ENCODE measurements around the gene SLC37A3.

SLC37A3 gene

DNA sequence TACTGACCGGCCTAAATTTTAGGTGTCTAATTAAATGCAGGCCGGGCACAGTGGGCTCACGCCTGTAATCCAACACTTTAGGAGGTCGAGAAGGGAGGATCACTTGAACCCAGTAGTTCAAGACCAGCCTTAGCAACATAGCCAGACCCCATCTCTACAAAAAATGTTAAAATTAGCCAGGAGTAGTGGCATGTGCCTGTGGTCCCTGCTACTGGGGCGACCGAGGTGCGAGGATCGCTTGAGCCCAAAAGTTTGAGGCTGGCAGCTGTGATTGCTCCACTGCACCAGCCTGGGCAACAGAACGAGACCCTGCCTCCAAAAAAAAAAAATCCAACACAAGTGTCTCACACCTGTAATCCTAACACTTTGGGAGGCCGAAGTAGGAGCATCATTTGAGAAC, 491 bp upstream of the SLC37A3 start:
- no peak for DNase-seq

DNA sequence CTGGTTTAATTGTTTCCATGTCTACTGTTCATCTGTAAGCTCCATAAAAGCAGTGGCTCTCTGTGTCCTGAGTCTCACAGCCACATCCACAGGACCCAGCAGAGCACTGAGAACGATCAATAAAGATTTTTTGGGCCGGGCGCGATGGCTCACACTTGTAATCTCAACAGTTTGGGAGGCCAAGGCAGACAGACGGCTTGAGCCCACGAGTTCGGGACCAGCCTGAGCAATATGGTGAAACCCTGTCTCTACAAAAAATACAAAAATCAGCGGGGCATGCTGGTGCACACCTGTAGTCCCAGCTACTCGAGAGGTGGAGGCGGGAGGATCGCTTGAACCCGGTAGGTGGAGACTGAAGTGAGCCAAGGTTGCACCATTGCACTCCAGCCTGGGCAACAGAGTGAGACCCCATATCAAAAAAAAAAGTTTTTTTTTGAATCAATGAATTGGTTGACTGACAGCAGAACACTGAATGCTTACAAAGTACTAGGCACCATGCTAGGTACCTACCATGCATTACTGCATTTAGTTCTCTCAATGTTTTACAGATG, 4.5 kb downstream of the SLC37A3 start:
- no peak for DNase-seq

DNA sequence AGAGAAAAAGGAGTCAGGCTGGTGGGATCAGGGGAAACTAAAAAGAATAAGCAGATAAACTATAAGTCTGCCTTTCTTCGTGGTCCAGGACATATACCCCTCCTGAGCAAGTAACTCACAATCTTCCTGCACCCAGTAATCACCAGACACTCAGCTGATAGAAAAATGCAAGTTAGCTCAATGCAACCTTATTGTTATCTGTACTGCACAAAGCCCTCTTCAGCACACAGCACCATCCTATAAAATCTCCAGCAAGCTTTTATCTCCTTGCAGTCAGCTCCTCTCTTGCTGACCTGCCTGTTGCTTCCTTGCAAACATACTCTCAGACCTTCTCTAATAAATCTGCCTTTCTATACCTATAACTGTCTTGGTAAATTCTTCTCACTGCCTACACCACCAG, 6.7 kb downstream of the SLC37A3 start:
- DNase-seq: no peak

DNA sequence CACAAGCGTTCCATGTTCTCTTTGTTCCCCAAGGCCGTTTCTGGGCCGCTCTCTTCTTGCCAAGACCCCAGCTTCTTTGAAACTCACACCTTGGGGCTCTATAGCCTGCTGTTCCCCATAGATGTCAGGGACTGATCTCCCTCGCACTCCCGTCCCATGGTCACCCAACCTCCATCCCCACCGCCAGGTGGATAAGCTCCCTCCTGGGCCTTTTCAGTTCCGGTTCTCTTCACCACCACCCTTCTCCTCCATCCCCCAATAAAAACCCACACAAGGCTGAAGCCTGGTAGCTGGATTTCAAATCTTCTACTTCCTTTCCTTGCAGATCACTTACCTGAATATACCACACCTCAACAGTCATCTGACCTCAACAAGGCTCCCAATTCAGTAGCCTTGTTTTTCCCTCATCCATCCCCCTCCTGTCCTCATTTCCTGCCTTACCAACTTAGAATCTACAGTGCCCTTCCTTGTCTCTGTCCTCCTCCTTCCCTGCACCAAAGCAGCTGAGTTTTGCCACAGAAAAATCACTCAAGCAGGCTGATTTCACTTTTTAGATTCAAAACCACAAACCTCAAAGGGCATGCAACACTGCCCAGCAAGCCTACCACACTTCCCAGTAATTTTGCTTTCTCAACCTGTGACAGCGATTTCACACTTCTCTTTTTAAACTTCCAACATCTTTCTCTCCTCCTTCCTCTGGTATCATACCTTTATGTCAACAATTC, 7.7 kb downstream of the SLC37A3 start:
- no peak for DNase-seq

DNA sequence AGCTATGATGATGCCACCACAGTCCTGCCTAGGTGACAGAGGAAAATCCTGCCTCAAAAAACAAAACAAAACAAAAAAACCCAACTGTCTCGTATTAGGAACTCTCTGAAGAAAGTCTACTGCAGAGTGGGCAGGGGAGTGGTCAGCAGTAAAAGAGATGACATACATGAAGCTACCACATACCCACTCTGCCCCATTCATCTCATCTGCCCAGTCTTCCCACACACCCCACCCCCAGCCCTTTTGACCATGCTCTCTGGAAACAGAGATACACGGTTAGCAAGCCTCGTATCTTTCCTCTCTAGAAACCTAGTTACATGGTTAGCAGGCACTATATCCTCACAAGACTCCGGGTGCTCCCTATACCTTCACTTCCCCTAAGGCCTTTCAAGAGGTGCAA, 8.3 kb downstream of the SLC37A3 start:
- no peak for DNase-seq

DNA sequence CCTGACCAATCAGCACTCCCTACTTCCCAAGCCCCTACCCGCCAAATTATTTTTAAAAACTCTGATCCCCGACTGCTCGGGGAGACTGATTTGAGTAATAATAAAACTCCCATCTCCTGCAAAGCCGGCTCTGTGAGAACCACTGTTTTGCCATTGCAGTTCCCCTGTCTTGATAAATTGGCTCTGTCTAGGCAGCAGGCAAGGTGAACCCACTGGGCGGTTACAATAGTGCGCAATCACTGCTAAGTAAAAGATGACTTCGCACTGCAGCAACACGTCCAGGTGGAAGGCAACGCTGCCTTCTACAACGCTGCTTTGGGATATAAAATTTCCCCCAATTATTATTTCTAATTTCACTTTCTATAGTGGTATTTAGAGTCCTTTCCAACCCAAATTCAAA, 8.9 kb downstream of the SLC37A3 start:
- DNase-seq: no peak

DNA sequence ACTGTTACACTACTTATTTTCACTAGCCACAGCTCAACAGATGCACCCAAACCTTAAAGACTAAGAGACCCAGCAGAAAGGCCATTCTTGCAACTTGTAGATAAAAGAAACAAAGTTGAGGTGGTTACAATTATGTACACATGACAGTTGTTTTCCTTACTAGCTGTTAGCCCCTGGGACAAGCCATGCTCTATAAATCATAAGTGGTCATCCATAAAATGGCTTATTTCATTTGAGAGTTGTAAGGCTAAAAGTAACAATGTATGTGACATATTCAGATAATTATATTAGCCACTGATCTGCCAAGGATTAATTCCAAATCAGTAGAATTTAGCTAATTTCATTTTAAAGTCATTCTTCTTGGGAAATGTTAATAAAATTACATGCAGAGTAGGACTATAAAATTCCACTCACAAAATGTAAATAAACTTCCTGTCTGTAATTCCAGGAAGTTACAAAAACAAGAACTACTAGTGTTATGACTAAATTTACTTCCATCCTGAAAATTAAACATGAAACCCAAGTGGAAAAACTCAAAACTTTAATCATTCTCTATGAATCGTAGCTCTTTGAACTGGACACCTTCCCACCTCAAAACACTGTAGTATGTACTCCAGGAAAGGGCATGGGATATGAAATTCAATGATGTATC, 13.3 kb downstream of the SLC37A3 start:
- no peak for DNase-seq

DNA sequence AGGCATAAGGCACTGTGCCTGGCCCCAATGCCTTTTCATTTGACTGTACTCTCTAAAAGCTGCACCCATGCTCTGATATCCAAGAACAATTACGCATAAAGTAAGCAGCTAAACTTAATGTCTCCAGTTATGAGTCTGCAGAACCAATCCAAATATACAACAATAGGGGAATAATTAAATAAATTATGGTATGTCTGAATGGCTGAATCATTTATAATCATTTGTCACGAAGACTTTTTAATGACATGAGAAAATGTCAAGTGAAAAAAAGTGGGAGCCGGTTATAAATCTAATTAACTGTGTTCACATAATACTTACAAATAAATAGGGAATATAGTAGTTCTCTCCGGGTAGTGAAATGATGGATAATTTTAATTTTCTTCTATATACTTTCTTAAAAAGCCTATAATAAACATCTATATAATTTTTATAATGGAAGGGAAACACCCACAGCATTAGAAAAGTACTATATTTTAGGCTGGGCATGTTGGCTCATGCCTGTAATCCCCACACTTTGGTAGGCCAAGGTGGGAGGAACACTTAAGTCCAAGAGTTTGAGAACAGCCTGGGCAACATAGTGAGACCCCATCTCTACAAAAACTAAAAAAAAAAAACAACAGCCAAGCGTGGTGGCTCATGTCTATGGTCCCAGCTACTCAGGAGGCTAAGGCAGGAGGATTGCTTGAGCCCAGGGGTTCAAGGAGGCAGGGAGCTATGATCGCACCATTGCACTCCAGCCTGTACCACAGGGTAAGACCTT, 14.2 kb downstream of the SLC37A3 start:
- DNase-seq: no peak

DNA sequence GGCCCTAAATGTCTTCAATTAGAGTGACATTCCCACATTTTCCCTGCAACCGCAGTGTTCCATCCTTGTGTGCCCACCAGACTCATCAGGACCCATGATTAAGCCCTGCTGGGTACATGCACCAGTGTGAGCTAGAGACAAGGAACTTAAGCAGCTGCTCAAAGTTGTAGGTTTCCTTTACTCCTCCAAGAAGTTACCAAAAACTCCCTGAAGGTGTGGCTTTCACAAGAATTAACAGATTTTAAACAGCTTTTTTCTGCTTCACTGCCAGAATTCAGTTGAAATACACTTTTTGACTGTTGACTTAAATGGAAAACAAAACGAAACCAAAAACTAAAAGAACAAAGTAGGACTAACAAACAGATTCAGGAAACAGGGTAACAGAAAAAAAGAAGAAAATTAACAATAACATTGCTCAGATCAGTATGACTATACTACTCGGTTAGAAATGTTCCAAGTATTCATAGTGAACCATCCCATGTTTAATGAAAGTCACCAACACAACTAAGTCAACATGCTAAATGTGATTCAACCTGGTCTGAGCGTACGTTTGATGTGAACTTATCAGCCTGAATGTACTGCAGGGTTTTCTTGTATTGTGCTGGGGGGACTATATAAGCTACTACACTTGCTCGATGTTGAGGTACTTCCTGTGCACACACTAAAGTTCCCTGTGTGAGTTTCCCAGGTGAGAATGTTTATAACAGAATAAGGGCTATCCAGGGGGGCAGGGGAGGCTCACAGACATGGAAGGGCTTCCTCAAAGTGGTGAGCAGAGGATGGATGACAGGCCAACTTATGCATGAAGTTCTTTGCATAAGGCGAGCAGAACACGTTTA, 22.2 kb downstream of the SLC37A3 start:
- DNase-seq: peak; percentile 8

DNA sequence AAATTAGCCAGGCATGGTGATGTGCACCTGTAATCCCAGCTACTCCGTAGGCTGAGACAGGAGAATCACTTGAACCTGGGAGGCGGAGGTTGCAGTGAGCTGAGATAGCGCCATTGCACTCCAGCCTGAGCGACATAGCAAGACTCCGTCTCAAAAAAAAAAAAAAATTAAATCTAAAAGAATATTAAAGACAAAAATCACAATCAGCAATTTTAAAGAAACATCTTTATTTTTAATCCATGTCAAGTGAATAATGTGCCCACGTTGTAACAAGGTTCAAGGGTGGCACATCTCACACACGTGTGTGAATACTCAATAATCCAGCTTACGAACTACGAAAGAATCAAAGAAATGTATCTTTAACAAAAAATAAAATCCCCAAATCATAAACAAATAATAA, 23.0 kb downstream of the SLC37A3 start:
- no peak for DNase-seq

DNA sequence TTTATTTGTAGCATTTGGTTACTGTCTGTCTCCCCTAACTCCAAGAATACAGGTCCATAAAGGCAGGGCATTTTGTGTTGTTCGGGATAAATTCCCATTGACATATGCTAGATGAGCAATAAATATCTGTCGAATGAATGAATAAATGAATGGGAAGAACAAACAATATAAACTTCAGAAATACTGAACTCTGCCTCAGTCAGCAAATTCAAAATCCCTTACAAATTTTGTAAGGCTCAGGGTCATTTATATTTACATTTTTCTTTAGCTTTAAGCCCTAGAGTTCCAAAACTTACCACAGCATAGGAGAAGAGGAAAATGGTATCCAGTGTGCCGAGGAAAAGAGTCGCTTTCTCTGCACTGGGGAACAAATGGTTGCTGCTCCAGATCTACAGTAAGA, 29.0 kb downstream of the SLC37A3 start:
- no peak for DNase-seq

DNA sequence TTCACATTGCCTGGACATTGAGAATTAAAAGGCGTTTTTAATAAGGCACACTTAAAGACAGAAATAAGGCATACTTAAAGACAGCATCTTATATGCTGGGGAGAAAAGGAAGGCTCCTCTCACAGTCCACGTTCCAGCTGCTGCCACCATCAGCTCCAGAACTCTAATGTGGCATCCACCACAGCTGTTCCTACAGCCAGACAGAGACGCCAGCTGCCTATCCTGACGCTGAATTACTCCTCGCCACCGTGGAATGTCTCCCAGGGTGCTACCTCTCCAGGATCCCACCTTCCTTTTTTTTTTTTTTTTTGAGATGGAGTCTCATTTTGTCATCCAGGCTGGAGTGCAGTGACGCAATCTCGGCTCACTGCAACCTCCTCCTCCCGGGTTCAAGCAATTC, 30.8 kb downstream of the SLC37A3 start:
- DNase-seq: no peak

DNA sequence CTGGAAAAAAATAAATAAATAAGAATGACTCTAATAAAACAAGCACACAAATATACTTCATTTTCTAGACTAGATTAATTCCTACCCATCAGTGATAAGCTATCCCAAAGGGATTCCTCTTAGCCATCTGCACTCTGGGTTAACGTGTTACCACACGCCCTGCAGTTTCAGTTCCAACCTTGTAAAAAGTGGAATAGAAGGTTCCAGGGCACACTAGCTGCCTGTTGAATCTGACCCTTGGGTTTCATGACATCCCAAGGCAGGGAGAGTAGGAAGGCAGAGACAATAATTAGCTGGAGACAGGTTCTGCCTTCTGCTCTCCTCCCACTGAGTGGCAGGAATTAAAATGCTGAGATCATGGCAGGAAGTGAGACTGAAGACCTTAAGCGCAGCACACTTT, 33.5 kb downstream of the SLC37A3 start:
- DNase-seq: no peak

DNA sequence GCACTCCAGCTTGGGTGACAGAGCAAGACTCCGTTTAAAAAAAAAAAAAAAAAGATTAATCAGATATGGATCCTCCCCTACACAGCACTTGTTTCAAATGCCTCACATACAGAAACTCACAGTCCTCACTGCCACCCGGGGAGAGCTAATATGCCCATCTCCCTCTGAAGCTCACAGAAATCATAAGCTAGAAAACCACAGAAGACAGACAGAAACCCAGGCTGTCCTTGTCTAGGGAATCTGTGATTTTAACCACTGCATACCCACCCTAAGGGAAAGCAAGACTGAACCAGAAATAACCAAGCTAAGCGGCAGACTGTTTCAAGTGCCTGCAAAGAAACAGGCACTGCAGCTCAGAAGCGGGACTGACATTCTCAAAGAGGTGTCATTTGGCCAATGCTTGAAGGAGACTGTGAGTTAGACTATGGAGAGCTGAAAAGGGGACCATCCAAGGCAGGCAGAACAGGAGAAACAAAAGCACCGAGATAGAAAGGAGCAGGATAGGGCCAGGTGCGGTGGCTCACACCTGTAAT, 37.6 kb downstream of the SLC37A3 start:
- DNase-seq: no peak

DNA sequence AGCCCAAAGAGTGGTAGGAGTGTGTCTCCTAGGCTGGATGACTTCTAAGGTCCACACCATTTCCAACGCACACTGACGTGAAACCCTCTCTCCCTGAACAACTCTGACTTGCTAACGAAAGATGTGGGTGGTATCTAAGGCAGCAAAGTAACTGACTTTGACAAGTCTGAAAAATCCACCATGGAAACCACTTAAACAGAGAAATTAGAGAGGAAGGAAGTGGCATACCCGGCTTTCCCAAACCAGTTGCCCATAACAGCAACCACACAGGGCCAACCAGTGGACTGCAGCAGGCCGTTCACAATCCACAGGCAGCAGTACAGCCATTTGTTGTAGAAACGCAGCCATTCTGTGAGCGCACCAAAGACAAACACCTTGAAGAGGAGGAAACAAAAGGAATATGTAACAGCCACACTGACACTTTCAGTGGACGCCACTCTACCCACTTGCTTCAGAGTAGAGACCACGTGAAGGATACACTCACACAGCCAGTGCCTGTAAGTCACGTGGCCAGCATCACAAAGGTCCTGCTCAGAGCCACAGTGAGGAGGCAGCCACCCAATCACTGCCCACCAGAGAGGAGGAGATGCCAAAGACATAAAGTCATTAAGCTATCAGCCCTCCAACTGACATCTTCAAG, 39.8 kb downstream of the SLC37A3 start:
- DNase-seq: peak; percentile 16

DNA sequence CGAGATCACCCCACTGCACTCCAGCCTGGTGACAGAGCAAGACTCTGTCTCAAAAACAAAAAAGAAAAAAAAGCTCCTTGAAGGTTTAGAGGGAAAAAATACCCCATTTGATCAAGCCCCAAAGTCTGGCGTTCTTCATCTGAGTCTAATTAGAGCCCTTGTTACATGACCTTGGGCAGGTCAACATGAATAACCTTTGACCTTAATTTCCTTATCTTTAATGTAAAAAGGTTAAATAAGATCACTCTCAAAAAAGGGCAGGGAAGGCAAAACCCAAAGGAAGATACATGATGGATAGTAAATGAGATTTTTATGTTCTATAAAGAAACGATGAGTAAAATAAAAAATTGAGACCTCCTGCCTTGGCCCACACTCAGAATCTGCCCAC, 40.3 kb downstream of the SLC37A3 start:
- DNase-seq: no peak

DNA sequence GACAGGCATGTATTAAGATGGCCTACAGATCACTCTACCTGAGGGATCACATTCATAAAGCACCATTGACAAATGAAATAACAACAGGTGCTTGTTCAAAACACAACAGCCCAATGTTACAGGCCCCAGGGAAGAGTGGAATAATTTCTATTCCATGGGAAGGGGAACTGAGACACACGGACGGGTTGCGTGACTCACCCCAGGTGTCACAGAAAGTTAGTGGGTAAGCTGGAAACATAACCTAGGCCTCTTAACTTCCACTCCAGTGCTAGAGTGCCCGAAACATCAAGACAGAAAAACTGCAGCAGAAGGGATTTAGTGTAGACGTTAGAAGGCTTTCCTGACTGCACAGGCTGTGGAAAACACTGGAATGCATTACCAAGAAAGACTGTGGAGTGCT, 48.3 kb downstream of the SLC37A3 start:
- no peak for DNase-seq

DNA sequence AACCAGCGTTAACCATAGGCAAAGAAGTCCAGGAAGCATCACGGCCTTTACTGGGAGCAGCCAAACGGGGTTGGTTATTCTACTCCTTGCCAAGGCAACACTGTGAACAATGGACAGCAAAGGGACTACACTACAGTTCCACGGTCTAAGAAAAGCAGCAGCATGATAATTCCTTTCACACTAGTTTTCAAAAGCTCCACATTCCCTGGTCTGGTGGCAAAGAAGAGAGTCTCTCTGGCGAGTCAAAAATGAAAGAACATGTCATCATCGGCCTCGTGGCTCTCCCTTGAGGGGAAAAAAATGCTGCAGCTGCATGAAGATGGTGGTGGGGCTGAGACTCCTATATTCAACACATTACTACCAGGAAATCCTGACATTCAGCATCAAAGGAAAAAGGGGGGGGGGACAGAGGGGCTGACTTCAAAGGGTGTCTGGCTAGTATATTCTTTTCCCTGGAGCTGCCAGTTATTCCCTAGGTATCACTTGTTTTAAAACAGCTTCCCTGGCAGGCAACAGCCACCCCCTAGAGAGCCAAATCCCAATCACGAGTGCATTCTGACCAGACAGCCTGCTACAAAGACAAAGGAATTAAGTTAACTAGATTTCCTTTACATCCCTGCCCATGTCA, 49.1 kb downstream of the SLC37A3 start:
- no peak for DNase-seq

DNA sequence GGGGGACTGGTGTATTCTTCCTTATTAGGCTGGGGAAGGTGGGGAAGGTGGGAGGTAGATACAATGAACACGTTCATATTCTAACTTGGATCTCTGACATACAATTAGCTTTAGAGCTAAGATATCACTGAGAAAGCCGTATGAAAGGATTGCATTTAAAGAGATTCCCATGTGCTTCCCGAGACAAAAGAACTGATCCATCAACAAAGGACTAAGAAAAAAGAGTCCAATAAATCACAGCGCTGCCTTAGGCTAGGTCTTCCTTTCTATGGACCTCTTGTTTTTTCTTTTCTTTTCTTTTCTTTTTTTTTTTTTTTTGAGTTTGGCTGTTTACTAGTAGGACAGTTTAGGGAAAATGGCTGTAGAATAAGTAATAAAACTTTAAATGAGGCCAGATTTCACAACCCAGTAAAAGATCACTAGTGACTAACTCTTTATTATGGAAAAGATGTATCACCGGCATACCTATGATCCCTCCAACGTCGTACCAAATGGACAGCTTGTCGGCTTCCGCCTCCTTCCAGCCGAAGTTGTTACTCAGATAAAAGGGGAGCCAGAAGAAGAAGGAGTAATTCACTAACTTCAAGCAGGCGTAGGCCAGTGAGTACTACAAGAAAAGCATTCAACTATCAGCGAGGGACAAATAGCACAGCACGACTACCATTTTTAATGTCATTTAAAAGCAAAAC, 50.0 kb downstream of the SLC37A3 start:
- DNase-seq: no peak

DNA sequence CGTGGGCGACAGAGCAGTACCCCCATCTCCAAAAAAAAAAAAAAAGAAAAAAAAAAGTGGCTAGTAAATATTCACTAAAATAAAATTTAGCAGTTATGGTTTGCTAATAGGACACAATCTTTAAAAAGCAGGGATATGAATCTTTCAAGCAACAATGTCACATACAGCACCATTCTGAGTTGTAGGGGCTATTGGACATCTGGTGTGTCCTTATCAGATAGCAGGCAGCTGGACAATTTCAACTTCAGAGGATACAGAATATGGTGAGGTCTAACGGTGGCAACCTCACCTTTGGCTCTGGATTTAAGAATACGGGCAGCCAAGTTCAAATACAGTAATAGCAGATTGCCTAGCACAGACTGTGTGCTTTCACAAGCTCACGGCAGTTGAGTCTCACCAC, 51.1 kb downstream of the SLC37A3 start:
- DNase-seq: no peak

DNA sequence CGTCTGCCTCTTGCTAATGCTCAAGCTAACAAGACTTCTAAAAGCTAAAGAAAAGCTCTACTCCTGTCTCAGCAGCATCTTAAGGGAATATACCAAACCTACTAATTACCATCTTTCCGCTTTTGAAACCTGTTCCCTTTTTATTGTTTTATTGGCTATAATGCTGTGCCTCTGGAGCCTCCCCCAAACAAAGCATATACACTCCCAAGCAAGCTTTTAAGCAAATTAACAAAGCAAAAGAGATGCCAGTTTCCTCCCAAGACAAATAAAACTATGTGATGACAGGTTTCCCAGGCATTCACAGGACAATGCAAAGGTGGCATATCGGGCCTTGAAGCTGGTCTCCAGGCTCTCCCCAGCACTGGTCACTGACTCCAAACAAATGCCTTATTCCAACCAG, 52.9 kb downstream of the SLC37A3 start:
- no peak for DNase-seq

All from activated effector memory CD4-positive, alpha-beta T cell treated with Interleukin-2 at 50 U/mL for 16 hours (primary cell).